ENCODE measurements around the gene SMIM10L1. TPM values are rescaled to one million over a fixed set of nuclear protein-coding genes. Genes with fewer than 3 reads are reported as not detected.

SMIM10L1 gene
- total RNA-seq (2014; rRNA removed; shearing (Covaris generic)) (6.2 and 10.2 TPM in 2 replicates), polyA plus RNA-seq (2016; fragmentation: Nextera tagmentation; extraction: Ambion mirVana) (15.8 and 16.6 TPM in 2 replicates)

GRCh38 chr12:11171145-11171968, at the start of gene SMIM10L1:
SMIM10L1 (plus strand) TSS chr12:11171194; CDS start chr12:11171357, 163 bp downstream.
- Histone ChIP-seq H2AFZ (peak within 1 kb of the TSS; percentile 96), H3K27me3 (replicated peaks; ENCODE audit: insufficient read depth) (no peaks in the 10 kb centered on the region), H3K36me3 (ENCODE audit: low read depth) (no peaks in the 10 kb centered on the region), H3K4me2 (ENCODE audit: unreplicated experiment) (peak within 1 kb of the TSS; percentile 98), H3K4me3 (peak within 1 kb of the TSS; percentile 88), H3K27ac (peak within 1 kb of the TSS; percentile 83), H3K4me1 (ENCODE audit: insufficient read depth) (peaks cover 20% of the 10 kb centered on the region), H3K9me3 (ENCODE audit: low read depth) (no peaks in the 10 kb centered on the region), H4K20me1 (ENCODE audit: insufficient read depth) (no peaks in the 10 kb centered on the region; the same call in 1 of the 2 replicates), H3K9me2 (ENCODE audit: insufficient read depth) (no peaks in the 10 kb centered on the region), H3F3A (ENCODE audit: insufficient read depth) (peaks cover 8% of the 10 kb centered on the region; the same call in 1 of the 2 replicates), H3K9ac (peak within 1 kb of the TSS; percentile 89), H3K79me2 (ENCODE audit: insufficient read depth) (peaks cover 93% of the 10 kb centered on the region)
- 0 to 1% methylated on average over 55 to 69 of the region's 70 CpGs for WGBS, 2 experiments (ENCODE audit: low coverage in 1 of 2, low lambda C conversion rate in 2 of 2, missing lambda C conversion rate in 2 of 2)
- in situ Hi-C loops (cut with MboI), result no loop called here
- TF ChIP-seq EZH2 (IDR thresholded peaks at IDR 0.05; ENCODE audit: insufficient read depth, poor library complexity, severe bottlenecking) (no peak), EZH2phosphoT487 (IDR thresholded peaks at IDR 0.05; ENCODE audit: insufficient read depth, low read depth) (no peak)
- DNase-seq, result peak; percentile 99

- no peaks in the 10 kb centered on the region for H3K4me1 ChIP-seq (ENCODE audit: insufficient read depth)
- no peak for DNase-seq
- H2AFZ ChIP-seq, result no peak overlapping the region
- H3F3A ChIP-seq (ENCODE audit: insufficient read depth), result no peaks in the 10 kb centered on the region
- no peaks in the 10 kb centered on the region; the same call in 1 of the 2 replicates for H4K20me1 ChIP-seq (ENCODE audit: insufficient read depth)
- no peak overlapping the region for H3K27ac ChIP-seq
- H3K4me3 ChIP-seq, result no peak overlapping the region
- no peak for TF ChIP-seq EZH2 (IDR thresholded peaks at IDR 0.05; ENCODE audit: insufficient read depth, poor library complexity, severe bottlenecking)
- 97 to 98% methylated on average over 3 of the region's 3 CpGs for WGBS, 2 experiments (ENCODE audit: low coverage in 1 of 2, low lambda C conversion rate in 2 of 2, missing lambda C conversion rate in 2 of 2)
- H3K27me3 ChIP-seq (replicated peaks; ENCODE audit: insufficient read depth), result no peaks in the 10 kb centered on the region
- peaks cover 87% of the 10 kb centered on the region for H3K79me2 ChIP-seq (ENCODE audit: insufficient read depth)
- H3K9me2 ChIP-seq (ENCODE audit: insufficient read depth), result no peaks in the 10 kb centered on the region
- in situ Hi-C loops (cut with MboI), result no loop called here
- no peak overlapping the region for H3K4me2 ChIP-seq (ENCODE audit: unreplicated experiment)
- no peaks in the 10 kb centered on the region for H3K9me3 ChIP-seq (ENCODE audit: low read depth)
- H3K9ac ChIP-seq, result no peak overlapping the region
- no peaks in the 10 kb centered on the region for H3K36me3 ChIP-seq (ENCODE audit: low read depth)
Measured at GRCh38 chr12:11130382-11130781, 40.6 kb upstream of the SMIM10L1 start.

GRCh38 chr12:11130999-11131398, 40.0 kb upstream of the SMIM10L1 start:
- Histone ChIP-seq H4K20me1 (ENCODE audit: insufficient read depth) (no peaks in the 10 kb centered on the region; the same call in 1 of the 2 replicates), H3K9me3 (ENCODE audit: low read depth) (no peaks in the 10 kb centered on the region), H3K4me1 (ENCODE audit: insufficient read depth) (no peaks in the 10 kb centered on the region), H3F3A (ENCODE audit: insufficient read depth) (no peaks in the 10 kb centered on the region), H3K9ac (no peak overlapping the region), H3K27ac (no peak overlapping the region), H3K79me2 (ENCODE audit: insufficient read depth) (peaks cover 92% of the 10 kb centered on the region), H2AFZ (no peak overlapping the region), H3K9me2 (ENCODE audit: insufficient read depth) (no peaks in the 10 kb centered on the region), H3K4me2 (ENCODE audit: unreplicated experiment) (no peak overlapping the region), H3K27me3 (replicated peaks; ENCODE audit: insufficient read depth) (no peaks in the 10 kb centered on the region), H3K4me3 (no peak overlapping the region), H3K36me3 (ENCODE audit: low read depth) (no peaks in the 10 kb centered on the region)
- DNase-seq, result no peak
- WGBS, 2 experiments (ENCODE audit: low coverage in 1 of 2, low lambda C conversion rate in 2 of 2, missing lambda C conversion rate in 2 of 2), result 66 to 69% methylated on average over 2 of the region's 2 CpGs
- TF ChIP-seq EZH2phosphoT487 (IDR thresholded peaks at IDR 0.05; ENCODE audit: insufficient read depth, low read depth), result no peak
- TF ChIP-seq EZH2 (IDR thresholded peaks at IDR 0.05; ENCODE audit: insufficient read depth, poor library complexity, severe bottlenecking), result no peak
- in situ Hi-C loops (cut with MboI), result no loop called here

GRCh38 chr12:11133162-11133561, 37.8 kb upstream of the SMIM10L1 start:
- in situ Hi-C loops (cut with MboI), result no loop called here
- no peaks in the 10 kb centered on the region for H3K4me1 ChIP-seq (ENCODE audit: insufficient read depth)
- no peaks in the 10 kb centered on the region for H3K27me3 ChIP-seq (replicated peaks; ENCODE audit: insufficient read depth)
- no peak overlapping the region for H3K4me3 ChIP-seq
- no peaks in the 10 kb centered on the region for H3K9me2 ChIP-seq (ENCODE audit: insufficient read depth)
- H3K36me3 ChIP-seq (ENCODE audit: low read depth), result no peaks in the 10 kb centered on the region
- DNase-seq, result no peak
- no peak overlapping the region for H3K4me2 ChIP-seq (ENCODE audit: unreplicated experiment)
- TF ChIP-seq EZH2 (IDR thresholded peaks at IDR 0.05; ENCODE audit: insufficient read depth, poor library complexity, severe bottlenecking), result no peak
- no peak for TF ChIP-seq EZH2phosphoT487 (IDR thresholded peaks at IDR 0.05; ENCODE audit: insufficient read depth, low read depth)
- H4K20me1 ChIP-seq (ENCODE audit: insufficient read depth), result no peaks in the 10 kb centered on the region; the same call in 1 of the 2 replicates
- H3K9me3 ChIP-seq (ENCODE audit: low read depth), result no peaks in the 10 kb centered on the region
- H3K27ac ChIP-seq, result no peak overlapping the region
- 96% methylated on average over 2 of the region's 2 CpGs for WGBS, 2 experiments (ENCODE audit: low coverage in 1 of 2, low lambda C conversion rate in 2 of 2, missing lambda C conversion rate in 2 of 2)
- no peak overlapping the region for H3K9ac ChIP-seq
- H2AFZ ChIP-seq, result no peak overlapping the region
- H3K79me2 ChIP-seq (ENCODE audit: insufficient read depth), result peaks cover 95% of the 10 kb centered on the region
- no peaks in the 10 kb centered on the region for H3F3A ChIP-seq (ENCODE audit: insufficient read depth)

Measured in GM23248 (cell line).